NCI-H345 treated with DMSO at 0.1 percent for 48 hours (cell line): ENCODE results near the gene VENTX.
"Not testable (repeated sequence)": the region's sequence is repeated elsewhere in the genome, so short reads cannot be mapped to it uniquely, and the experiment has no call there.

ENCODE experiments used
- DNase-seq: peaks from one replicate; lab custom pipeline; 2025; ENCODE audit not compliant: unreplicated experiment; lab: John Stamatoyannopoulos, UW

The VENTX gene

GRCh38 chr10:133214468-133215410 lies 22.9 kb upstream of the VENTX start:
- DNase-seq: no peak

- no peak for DNase-seq
These were observed 22.1 kb upstream of the VENTX start for GRCh38 chr10:133215586-133215985.

- DNase-seq: no peak
These were observed 20.9 kb upstream of the VENTX start for GRCh38 chr10:133216776-133217175.

GRCh38 chr10:133217800-133218589 lies 19.7 kb upstream of the VENTX start:
- no peak for DNase-seq

- no peak for DNase-seq
These were observed 18.8 kb upstream of the VENTX start for GRCh38 chr10:133218891-133219290.

- no peak for DNase-seq
These were observed 17.9 kb upstream of the VENTX start for GRCh38 chr10:133219782-133220181.

GRCh38 chr10:133221331-133221730 lies 16.3 kb upstream of the VENTX start:
- DNase-seq: no peak

GRCh38 chr10:133221756-133222155 lies 15.9 kb upstream of the VENTX start:
- not testable (repeated sequence) for DNase-seq

- DNase-seq: no peak
These were observed 13.6 kb upstream of the VENTX start for GRCh38 chr10:133224076-133224475.

GRCh38 chr10:133224756-133225372 lies 12.8 kb upstream of the VENTX start:
- no peak for DNase-seq

GRCh38 chr10:133225707-133226191 lies 11.9 kb upstream of the VENTX start:
- no peak for DNase-seq

- DNase-seq: no peak
These were observed 11.3 kb upstream of the VENTX start for GRCh38 chr10:133226251-133226808.

- DNase-seq: no peak
These were observed 10.4 kb upstream of the VENTX start for GRCh38 chr10:133227256-133227655.

GRCh38 chr10:133229265-133230043 lies 8.2 kb upstream of the VENTX start:
- DNase-seq: no peak

- no peak for DNase-seq
These were observed 7.7 kb upstream of the VENTX start, which contains the start of gene UTF1 for GRCh38 chr10:133230044-133230361. Gene UTF1 (plus strand): TSS chr10:133230217. CDS start chr10:133230289, 72 bp downstream.

- DNase-seq: no peak
These were observed 7.1 kb upstream of the VENTX start for GRCh38 chr10:133230387-133231195.

GRCh38 chr10:133231244-133231945 lies 6.3 kb upstream of the VENTX start:
- DNase-seq: no peak

GRCh38 chr10:133231946-133232574 lies 5.6 kb upstream of the VENTX start:
- DNase-seq: no peak
